Activated T-helper 9 cell treated with anti-CD3 and anti-CD28 coated beads, Interleukin-2, amount 50 U/mL, for 16 hours (primary cell): Measurements from ENCODE around the gene GATA3.

Experiments used
- DNase-seq: peaks from one replicate; pipeline ENCODE4 v3.0.0-alpha.2; 2020; ENCODE audit warnings: low read depth

GATA3 gene

GRCh38 chr10:8100366-8100765, 45.9 kb downstream of the GATA3 start:
- no peak for DNase-seq

GRCh38 chr10:8102708-8103401, 48.4 kb downstream of the GATA3 start:
- DNase-seq, result no peak

GRCh38 chr10:8103543-8103942, 49.1 kb downstream of the GATA3 start:
- no peak for DNase-seq

- DNase-seq, result no peak
Observed at GRCh38 chr10:8104005-8104404, 49.5 kb downstream of the GATA3 start.

- DNase-seq, result no peak
Observed at GRCh38 chr10:8104721-8105120, 50.2 kb downstream of the GATA3 start.

- DNase-seq, result no peak
Observed at GRCh38 chr10:8105932-8106331, 51.4 kb downstream of the GATA3 start.

GRCh38 chr10:8112230-8112905, 57.9 kb downstream of the GATA3 start:
- no peak for DNase-seq

GRCh38 chr10:8112942-8113442, 58.5 kb downstream of the GATA3 start:
- DNase-seq, result no peak

GRCh38 chr10:8113616-8114015, 59.1 kb downstream of the GATA3 start:
- no peak for DNase-seq

- DNase-seq, result no peak
Observed at GRCh38 chr10:8114741-8115617, 60.5 kb downstream of the GATA3 start.

- no peak for DNase-seq
Observed at GRCh38 chr10:8115618-8115980, 61.1 kb downstream of the GATA3 start.

- DNase-seq, result no peak
Observed at GRCh38 chr10:8116474-8116873, 62.0 kb downstream of the GATA3 start.

GRCh38 chr10:8116926-8117493, 62.5 kb downstream of the GATA3 start:
- no peak for DNase-seq

GRCh38 chr10:8121201-8121890, 66.9 kb downstream of the GATA3 start:
- DNase-seq, result no peak

GRCh38 chr10:8122611-8123369, 68.3 kb downstream of the GATA3 start:
- DNase-seq, result no peak

GRCh38 chr10:8124436-8124835, 69.9 kb downstream of the GATA3 start:
- DNase-seq, result no peak
